IPS-18c (cell line): ENCODE data around the gene VAMP4.
"Not testable (repeated sequence)": the region's sequence is repeated elsewhere in the genome, so short reads cannot be mapped to it uniquely, and the experiment has no call there.

Source experiments
- H3K4me3 ChIP-seq: 2 replicates; pipeline ENCODE4 v1.7.0; 2013; ENCODE audit warnings: low read depth, mild to moderate bottlenecking, low read length, moderate library complexity; ENCODE audit not compliant: insufficient read depth
- H3K9me3 ChIP-seq: one replicate; pipeline ENCODE4 v1.6.1; 2013; ENCODE audit warnings: mild to moderate bottlenecking, low read length, moderate library complexity; ENCODE audit not compliant: control insufficient read depth, insufficient read depth

VAMP4 gene

GRCh38 chr1:171718848-171719247, 23.0 kb downstream of the VAMP4 start:
- H3K9me3 ChIP-seq, result no peaks in the 10 kb centered on the region
- H3K4me3 ChIP-seq, result no peak overlapping the region

GRCh38 chr1:171718216-171718615, 23.6 kb downstream of the VAMP4 start:
- Histone ChIP-seq H3K4me3 (no peak overlapping the region), H3K9me3 (no peaks in the 10 kb centered on the region)

- Histone ChIP-seq H3K4me3 (no peak overlapping the region), H3K9me3 (no peaks in the 10 kb centered on the region)
Observed at GRCh38 chr1:171717062-171717718, 24.7 kb downstream of the VAMP4 start.

- H3K9me3 ChIP-seq, result no peaks in the 10 kb centered on the region
- H3K4me3 ChIP-seq, result no peak overlapping the region
Observed at GRCh38 chr1:171716616-171717015, 25.2 kb downstream of the VAMP4 start.

GRCh38 chr1:171715813-171716251, 26.0 kb downstream of the VAMP4 start:
- no peaks in the 10 kb centered on the region for H3K9me3 ChIP-seq
- H3K4me3 ChIP-seq, result no peak overlapping the region

- H3K9me3 ChIP-seq, result no peaks in the 10 kb centered on the region
Observed at GRCh38 chr1:171712341-171712740, 29.5 kb downstream of the VAMP4 start.

GRCh38 chr1:171711643-171712042, 30.2 kb downstream of the VAMP4 start:
- H3K9me3 ChIP-seq, result no peaks in the 10 kb centered on the region
- H3K4me3 ChIP-seq, result no peak overlapping the region

More at GRCh38 chr1:171712341-171712740, 29.5 kb downstream of the VAMP4 start:
- H3K4me3 ChIP-seq, result no peak overlapping the region

- no peak overlapping the region for H3K4me3 ChIP-seq
- H3K9me3 ChIP-seq, result no peaks in the 10 kb centered on the region
Observed at GRCh38 chr1:171707583-171707982, 34.3 kb downstream of the VAMP4 start.

- H3K4me3 ChIP-seq, result no peak overlapping the region
- H3K9me3 ChIP-seq, result no peaks in the 10 kb centered on the region
Observed at GRCh38 chr1:171702598-171702997, 39.3 kb downstream of the VAMP4 start.

GRCh38 chr1:171699531-171699930, 42.3 kb downstream of the VAMP4 start:
- H3K9me3 ChIP-seq, result peaks cover 3% of the 10 kb centered on the region
- no peak overlapping the region for H3K4me3 ChIP-seq

- not testable (repeated sequence) for H3K4me3 ChIP-seq, H3K9me3 ChIP-seq
Observed at GRCh38 chr1:171695772-171696171, 46.1 kb downstream of the VAMP4 start.

- H3K9me3 ChIP-seq, H3K4me3 ChIP-seq: not testable (repeated sequence)
Observed at GRCh38 chr1:171693541-171693940, 48.3 kb downstream of the VAMP4 start.

- no peak overlapping the region for H3K4me3 ChIP-seq
- no peaks in the 10 kb centered on the region for H3K9me3 ChIP-seq
Observed at GRCh38 chr1:171683870-171684269, 58.0 kb downstream of the VAMP4 start.

GRCh38 chr1:171680339-171680738, 61.5 kb downstream of the VAMP4 start:
- Histone ChIP-seq H3K4me3 (no peak overlapping the region), H3K9me3 (no peaks in the 10 kb centered on the region)

- no peaks in the 10 kb centered on the region for H3K9me3 ChIP-seq
Observed at GRCh38 chr1:171676823-171677222, 65.0 kb downstream of the VAMP4 start.

GRCh38 chr1:171674431-171675405, 67.1 kb downstream of the VAMP4 start:
- Histone ChIP-seq H3K9me3 (no peaks in the 10 kb centered on the region), H3K4me3 (no peak overlapping the region)

More at GRCh38 chr1:171676823-171677222, 65.0 kb downstream of the VAMP4 start:
- no peak overlapping the region for H3K4me3 ChIP-seq

GRCh38 chr1:171670739-171671138, 71.1 kb downstream of the VAMP4 start:
- no peak overlapping the region for H3K4me3 ChIP-seq
- H3K9me3 ChIP-seq, result no peaks in the 10 kb centered on the region

GRCh38 chr1:171668372-171668771, 73.5 kb downstream of the VAMP4 start:
- Histone ChIP-seq H3K9me3 (no peaks in the 10 kb centered on the region), H3K4me3 (no peak overlapping the region)
